Glutamatergic neuron (in vitro differentiated cells): Measurements from ENCODE around the gene WFDC10A. TPM values are rescaled to one million over a fixed set of nuclear protein-coding genes. Genes with fewer than 3 reads are reported as not detected.

Experiments used
- DNase-seq: peaks from one replicate; pipeline ENCODE4 v3.0.0; 2022
- H3K27ac Mint-ChIP-seq: one replicate; pipeline ENCODE4 v1.8.0; 2020; ENCODE audit warnings: mild to moderate bottlenecking, mixed read lengths, inconsistent platforms; ENCODE audit not compliant: unreplicated experiment
- H3K27me3 Mint-ChIP-seq: one replicate; pipeline ENCODE4 v1.8.0; 2020; ENCODE audit warnings: mild to moderate bottlenecking, moderate library complexity, mixed read lengths, inconsistent platforms; ENCODE audit not compliant: unreplicated experiment
- H3K36me3 Mint-ChIP-seq: one replicate; pipeline ENCODE4 v1.8.0; 2020; ENCODE audit warnings: mild to moderate bottlenecking, mixed read lengths, inconsistent platforms; ENCODE audit not compliant: unreplicated experiment
- H3K4me1 Mint-ChIP-seq: one replicate; pipeline ENCODE4 v1.8.0; 2020; ENCODE audit warnings: mild to moderate bottlenecking, low read depth, mixed read lengths, inconsistent platforms; ENCODE audit not compliant: unreplicated experiment
- H3K4me3 Mint-ChIP-seq: one replicate; pipeline ENCODE4 v1.8.0; 2020; ENCODE audit warnings: mild to moderate bottlenecking, mixed read lengths, inconsistent platforms; ENCODE audit not compliant: unreplicated experiment
- H3K9me3 Mint-ChIP-seq: one replicate; pipeline ENCODE4 v1.8.0; 2020; ENCODE audit warnings: mild to moderate bottlenecking, moderate library complexity, mixed read lengths, inconsistent platforms; ENCODE audit not compliant: unreplicated experiment
- CTCF ChIP-seq: fragments of 200-600 bp; sonication (generic); IDR thresholded peaks from one replicate; pipeline ENCODE4 v1.5.0; 2021; ENCODE audit not compliant: partially characterized antibody, unreplicated experiment
- total RNA-seq: library from RNA; stranded (reverse); fragmentation: NEBNext Ultra II Directional; extraction: Animal tissue kit (Norgen Biotek cat#: 25700); gene quantifications from one replicate; pipeline ENCODE4 v1.2.1, GENCODE V29; 2021; ENCODE audit not compliant: unreplicated experiment

WFDC10A gene
- total RNA-seq, 1 donor from 2014 or later = not detected

GRCh38 chr20:45672765-45673164, 43.2 kb downstream of the WFDC10A start:
- TF ChIP-seq CTCF = no peak
- H3K27ac Mint-ChIP-seq = no peak overlapping the region
- no peaks in the 10 kb centered on the region for H3K9me3 Mint-ChIP-seq
- H3K36me3 Mint-ChIP-seq = peaks cover 5% of the 10 kb centered on the region
- H3K4me3 Mint-ChIP-seq = no peak overlapping the region
- DNase-seq = no peak
- H3K27me3 Mint-ChIP-seq = no peaks in the 10 kb centered on the region
- H3K4me1 Mint-ChIP-seq = no peaks in the 10 kb centered on the region

- no peak for TF ChIP-seq CTCF
- H3K4me3 Mint-ChIP-seq = no peak overlapping the region
- no peaks in the 10 kb centered on the region for H3K4me1 Mint-ChIP-seq
- no peaks in the 10 kb centered on the region for H3K9me3 Mint-ChIP-seq
- no peak for DNase-seq
- H3K36me3 Mint-ChIP-seq = peaks cover 16% of the 10 kb centered on the region
- H3K27me3 Mint-ChIP-seq = no peaks in the 10 kb centered on the region
- H3K27ac Mint-ChIP-seq = no peak overlapping the region
These were observed 50.1 kb downstream of the WFDC10A start for GRCh38 chr20:45679650-45680049.

Other genes starting within 250 kb of the WFDC10A start
- gene DBNDD2, start 221.4 kb upstream of the WFDC10A start, total RNA-seq = 4.1 TPM
- gene PIGT, start 213.6 kb upstream of the WFDC10A start, total RNA-seq = 55.5 TPM
- gene WFDC2, start 160.0 kb upstream of the WFDC10A start, total RNA-seq = 4.8 TPM
- not detected for gene SPINT3, start 114.1 kb upstream of the WFDC10A start, total RNA-seq
- gene WFDC6, start 90.3 kb upstream of the WFDC10A start, total RNA-seq = not detected
- gene EPPIN, start 82.3 kb upstream of the WFDC10A start, total RNA-seq = not detected
- gene WFDC8, start 50.5 kb upstream of the WFDC10A start, total RNA-seq = not detected
- gene WFDC9, start 1.5 kb downstream of the WFDC10A start, total RNA-seq = not detected
- gene WFDC11, start 40.5 kb downstream of the WFDC10A start, total RNA-seq = not detected
- not detected for gene WFDC13, start 72.3 kb downstream of the WFDC10A start, total RNA-seq
- gene WFDC10B, start 75.3 kb downstream of the WFDC10A start, total RNA-seq = not detected
- gene SPINT4, start 92.6 kb downstream of the WFDC10A start, total RNA-seq = not detected
- not detected for gene WFDC3, start 162.1 kb downstream of the WFDC10A start, total RNA-seq
- 27.0 TPM for gene DNTTIP1, start 162.2 kb downstream of the WFDC10A start, total RNA-seq
- gene UBE2C, start 182.9 kb downstream of the WFDC10A start, total RNA-seq = 33.0 TPM
- 0.64 TPM for gene TNNC2, start 197.6 kb downstream of the WFDC10A start, total RNA-seq
- gene SNX21, start 204.1 kb downstream of the WFDC10A start, total RNA-seq = 10.2 TPM
- gene ACOT8, start 227.7 kb downstream of the WFDC10A start, total RNA-seq = 33.8 TPM
- 7.9 TPM for gene ZSWIM3, start 227.9 kb downstream of the WFDC10A start, total RNA-seq